IMR-90 (cell line): ENCODE data around the gene ANKRD55. TPM values are rescaled to one million over a fixed set of nuclear protein-coding genes. Genes with fewer than 3 reads are reported as not detected.
A peak's percentile ranks its signal among the peaks of the same experiment; 100 is the strongest.

Experiments
- ATAC-seq: fragments of 200-7000 bp; cut with Tn5 transposase; 2 replicates; pipeline ENCODE4 v1.9.1; 2020; ENCODE audit warnings: low read depth, mild to moderate bottlenecking, moderate library complexity
- BruUV-seq: library from RNA; stranded (reverse); fragments of 400-500 nt; replicated peaks from 2 replicates; lab custom pipeline; 2021; lab: Mats Ljungman, UMichigan
- CTCF ChIA-PET: fragments of 300-600 bp; formaldehyde crosslinking; extraction: SDS; loops from one replicate; lab custom pipeline; 2021; ENCODE audit warnings: antibody characterized with exemption; lab: Yijun Ruan, JAX
- POLR2A ChIA-PET: fragments of 300-600 bp; sonication (Branson Sonifier 250); formaldehyde crosslinking; loops from one replicate; lab custom pipeline; 2022; ENCODE audit warnings: antibody characterized with exemption; ENCODE audit not compliant: unreplicated experiment; lab: Charles Lee
- DNase-seq: peaks from one replicate; pipeline ENCODE4 v3.0.0; 2013
- H2AFZ ChIP-seq: replicated peaks from 2 replicates; pipeline ENCODE3; 2013; ENCODE audit warnings: low read length, mild to moderate bottlenecking; ENCODE audit not compliant: poor library complexity
- H2AK5ac ChIP-seq: 2 replicates; pipeline ENCODE4 v1.6.1; 2013; ENCODE audit warnings: low read depth, low read length, inconsistent platforms
- H2AK9ac ChIP-seq: replicated peaks from 2 replicates; pipeline ENCODE3; 2013; ENCODE audit warnings: mild to moderate bottlenecking, low read depth, low read length, moderate library complexity; ENCODE audit not compliant: poor library complexity
- H2BK120ac ChIP-seq: 2 replicates; pipeline ENCODE4 v1.6.1; 2013; ENCODE audit warnings: low read depth, low read length, inconsistent platforms
- H2BK15ac ChIP-seq: 3 replicates; pipeline ENCODE4 v1.6.1; 2013; ENCODE audit warnings: low read depth, low read length, inconsistent platforms
- H2BK20ac ChIP-seq: 2 replicates; pipeline ENCODE4 v1.6.1; 2013; ENCODE audit warnings: low read depth, mild to moderate bottlenecking, inconsistent platforms, low read length, moderate library complexity
- H2BK5ac ChIP-seq: 2 replicates; pipeline ENCODE4 v1.6.1; 2013; ENCODE audit warnings: mild to moderate bottlenecking, low read depth, low read length, inconsistent platforms; ENCODE audit not compliant: poor library complexity, severe bottlenecking
- H3K14ac ChIP-seq: replicated peaks from 2 replicates; pipeline ENCODE4 v1.6.1; 2013; ENCODE audit warnings: low read depth, low read length, inconsistent platforms
- H3K18ac ChIP-seq: 2 replicates; pipeline ENCODE4 v1.6.1; 2013; ENCODE audit warnings: low read depth, low read length, control low read depth
- H3K23ac ChIP-seq: 2 replicates; pipeline ENCODE4 v1.6.1; 2013; ENCODE audit warnings: low read depth, low read length, inconsistent platforms
- H3K27ac ChIP-seq: 2 replicates; pipeline ENCODE4 v1.5.1; 2013; ENCODE audit warnings: mild to moderate bottlenecking, control low read depth, low read length; ENCODE audit not compliant: insufficient read depth
- H3K27me3 ChIP-seq: 2 replicates; pipeline ENCODE4 v1.6.1; 2013; ENCODE audit warnings: low read length; ENCODE audit not compliant: control insufficient read depth, insufficient read depth
- H3K36me3 ChIP-seq: 2 replicates; pipeline ENCODE4 v1.6.1; 2013; ENCODE audit warnings: low read length, mixed read lengths; ENCODE audit not compliant: control insufficient read depth, insufficient read depth
- H3K4ac ChIP-seq: 2 replicates; pipeline ENCODE4 v1.6.1; 2013; ENCODE audit warnings: low read depth, low read length, inconsistent platforms
- H3K4me1 ChIP-seq: 2 replicates; pipeline ENCODE4 v1.6.1; 2013; ENCODE audit warnings: low read length, mixed read lengths; ENCODE audit not compliant: control insufficient read depth, insufficient read depth
- H3K4me2 ChIP-seq: 2 replicates; pipeline ENCODE4 v1.6.1; 2013; ENCODE audit warnings: low read depth, mild to moderate bottlenecking, control low read depth, low read length, moderate library complexity
- H3K4me3 ChIP-seq: 2 replicates; pipeline ENCODE4 v1.5.1; 2013; ENCODE audit warnings: low read depth, mild to moderate bottlenecking, control low read depth, low read length, moderate library complexity; ENCODE audit not compliant: insufficient read depth
- H3K56ac ChIP-seq: 2 replicates; pipeline ENCODE4 v1.6.1; 2013; ENCODE audit warnings: low read length, inconsistent platforms; ENCODE audit not compliant: insufficient read depth; ENCODE audit errors: extremely low read depth
- H3K79me1 ChIP-seq, 2 experiments: 2 replicates each; pipeline ENCODE4 v1.6.1; 2013; ENCODE audit warnings: low read length in 2 of 2, inconsistent platforms in 1 of 2, low read depth in 1 of 2
- H3K9ac ChIP-seq: 2 replicates; pipeline ENCODE4 v1.6.1; 2013; ENCODE audit warnings: low read depth, low read length, control low read depth
- H3K9me1 ChIP-seq: 2 replicates; pipeline ENCODE4 v1.6.1; 2013; ENCODE audit warnings: low read length, inconsistent platforms; ENCODE audit not compliant: insufficient read depth
- H3K9me3 ChIP-seq: 2 replicates; pipeline ENCODE4 v1.6.1; 2013; ENCODE audit warnings: low read length; ENCODE audit not compliant: control insufficient read depth, insufficient read depth
- H4K20me1 ChIP-seq: 2 replicates; pipeline ENCODE4 v1.6.1; 2013; ENCODE audit warnings: low read length, inconsistent platforms; ENCODE audit not compliant: insufficient read depth
- H4K5ac ChIP-seq: 2 replicates; pipeline ENCODE4 v1.6.1; 2013; ENCODE audit warnings: mild to moderate bottlenecking, low read depth, low read length, control low read depth
- H4K8ac ChIP-seq, 2 experiments: 2 replicates each; pipeline ENCODE4 v1.6.1; 2013; ENCODE audit warnings: low read depth in 2 of 2, low read length in 2 of 2, control low read depth in 1 of 2, inconsistent platforms in 1 of 2
- H4K91ac ChIP-seq: 2 replicates; pipeline ENCODE4 v1.6.1; 2013; ENCODE audit warnings: low read depth, low read length, inconsistent platforms; ENCODE audit not compliant: insufficient read depth
- BHLHE40 ChIP-seq: fragments of 150-350 bp; IDR thresholded peaks from 2 replicates; pipeline ENCODE4 v1.6.1; 2016; ENCODE audit warnings: mild to moderate bottlenecking, low read depth, low read length
- CEBPB ChIP-seq: IDR thresholded peaks from 2 replicates; pipeline ENCODE4 v1.6.1; 2012; ENCODE audit warnings: low read depth, low read length, improper control_type of control experiment
- CHD1 ChIP-seq: IDR thresholded peaks from 2 replicates; pipeline ENCODE4 v1.6.1; 2012; ENCODE audit warnings: low read depth, low read length, improper control_type of control experiment
- FOS ChIP-seq: fragments of 150-350 bp; IDR thresholded peaks from 2 replicates; pipeline ENCODE4 v1.6.1; 2016; ENCODE audit warnings: low read depth, low read length
- MAFK ChIP-seq: IDR thresholded peaks from 2 replicates; pipeline ENCODE4 v1.6.1; 2012; ENCODE audit warnings: low read depth, low read length, improper control_type of control experiment
- MAZ ChIP-seq: IDR thresholded peaks from 2 replicates; pipeline ENCODE4 v1.6.1; 2012; ENCODE audit warnings: low read depth, mild to moderate bottlenecking, low read length, improper control_type of control experiment, moderate library complexity, borderline replicate concordance
- MXI1 ChIP-seq: IDR thresholded peaks from 2 replicates; pipeline ENCODE4 v1.6.1; 2012; ENCODE audit warnings: low read depth, mild to moderate bottlenecking, low read length, moderate library complexity, borderline replicate concordance
- POLR2A ChIP-seq: IDR thresholded peaks from 2 replicates; pipeline ENCODE4 v1.6.1; 2012; ENCODE audit warnings: mild to moderate bottlenecking, low read depth, low read length
- RCOR1 ChIP-seq: IDR thresholded peaks from 2 replicates; pipeline ENCODE4 v1.6.1; 2012; ENCODE audit warnings: mild to moderate bottlenecking, low read length, improper control_type of control experiment; ENCODE audit not compliant: insufficient replicate concordance
- RFX5 ChIP-seq: IDR thresholded peaks from 2 replicates; pipeline ENCODE4 v1.8.0; 2012; ENCODE audit warnings: low read depth, mild to moderate bottlenecking, low read length, moderate library complexity
- SMC3 ChIP-seq: fragments of 150-350 bp; IDR thresholded peaks from 2 replicates; pipeline ENCODE4 v1.6.1; 2016; ENCODE audit warnings: low read depth, mild to moderate bottlenecking, antibody characterized with exemption, low read length, moderate library complexity
- WGBS, 2 experiments: methylation state at CpG; one replicate each; pipeline versions ENCODE4 v1.1.5 to v1.1.7; 2013; ENCODE audit warnings: missing lambda C conversion rate in 2 of 2; ENCODE audit not compliant: insufficient read length in 1 of 2; ENCODE audit errors: extremely low coverage in 2 of 2; 5-methylcytosine and 5-hydroxymethylcytosine counted together
- dilution Hi-C: fragments of 300-500 bp; cut with HindIII; formaldehyde crosslinking; loops from one replicate; pipeline ENCODE4 v1.14.3; 2018; ENCODE audit warnings: low sequenced_read_pairs; ENCODE audit not compliant: unreplicated experiment
- in situ Hi-C: fragments of 300-500 bp; cut with MboI; formaldehyde crosslinking; loops from 3 replicates; pipeline ENCODE4 v1.14.3; 2019; ENCODE audit warnings: low sequenced_read_pairs, inconsistent platforms, mixed read lengths
- intact Hi-C: fragments of 100-400 bp; cut with micrococcal nuclease; formaldehyde crosslinking; loops from 2 replicates; pipeline ENCODE4 v1.10.0; 2022
- polyA plus RNA-seq, 3 experiments: library from polyadenylated mRNA; depleted of rRNA; stranded (reverse); fragments of >200 nt; gene quantifications; 2 replicates each; pipeline ENCODE4 v1.2.3, GENCODE V29; 2012; ENCODE audit warnings: low replicate concordance in 1 of 3
- total RNA-seq: library from RNA; depleted of rRNA; stranded (reverse); fragments of >200 nt; gene quantifications from 2 replicates; pipeline ENCODE4 v1.2.3, GENCODE V29; 2012
- TF ChIP-seq, protein P1 (sequence below): fragments of 150-350 bp; IDR thresholded peaks from 2 replicates; pipeline ENCODE4 v1.6.1; 2016; ENCODE audit warnings: low read depth, mild to moderate bottlenecking, low read length, moderate library complexity, borderline replicate concordance

ANKRD55 gene
- total and polyA plus RNA-seq, 2 of the 4 experiments (the other 2 are of a cell fraction), result not detected

DNA sequence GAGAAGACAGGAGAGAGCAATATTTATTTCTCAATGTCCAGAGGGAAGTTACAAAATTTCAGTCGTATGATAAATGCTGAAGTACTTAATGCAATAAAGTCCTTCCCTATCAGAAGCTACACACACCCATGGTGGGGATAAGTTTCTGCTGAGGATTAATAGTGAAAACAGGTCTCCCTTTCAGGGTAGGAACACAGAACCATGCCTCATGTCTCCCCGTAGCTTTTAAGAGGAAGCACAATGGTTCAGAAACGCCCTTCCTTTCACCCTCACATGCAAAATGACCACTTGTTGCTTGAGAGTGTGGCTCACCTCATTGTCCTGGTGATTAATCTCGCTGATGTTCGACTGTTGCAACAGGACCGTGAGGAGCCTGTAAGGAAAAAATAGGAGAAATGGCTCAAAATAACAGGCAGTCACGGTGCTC, 73.6 kb downstream of the ANKRD55 start:
- no peak for TF ChIP-seq MAFK
- no peak for TF ChIP-seq CEBPB
- TF ChIP-seq RFX5, result no peak
- TF ChIP-seq, protein P1, sequence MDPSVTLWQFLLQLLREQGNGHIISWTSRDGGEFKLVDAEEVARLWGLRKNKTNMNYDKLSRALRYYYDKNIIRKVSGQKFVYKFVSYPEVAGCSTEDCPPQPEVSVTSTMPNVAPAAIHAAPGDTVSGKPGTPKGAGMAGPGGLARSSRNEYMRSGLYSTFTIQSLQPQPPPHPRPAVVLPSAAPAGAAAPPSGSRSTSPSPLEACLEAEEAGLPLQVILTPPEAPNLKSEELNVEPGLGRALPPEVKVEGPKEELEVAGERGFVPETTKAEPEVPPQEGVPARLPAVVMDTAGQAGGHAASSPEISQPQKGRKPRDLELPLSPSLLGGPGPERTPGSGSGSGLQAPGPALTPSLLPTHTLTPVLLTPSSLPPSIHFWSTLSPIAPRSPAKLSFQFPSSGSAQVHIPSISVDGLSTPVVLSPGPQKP, result no peak
- TF ChIP-seq FOS, result no peak
- no peak for TF ChIP-seq MAZ
- no peak for TF ChIP-seq SMC3
- TF ChIP-seq CHD1, result no peak
- TF ChIP-seq MXI1, result no peak
- TF ChIP-seq RCOR1, result no peak
- TF ChIP-seq POLR2A, result no peak
- no peak for TF ChIP-seq BHLHE40
- DNase-seq (no peak), ATAC-seq (no peak)
- H2BK5ac ChIP-seq, result no peak overlapping the region
- H3K4me3 ChIP-seq, result no peak overlapping the region
- H3K4ac ChIP-seq, result no peak overlapping the region
- H3K4me1 ChIP-seq, result peaks cover 24% of the 10 kb centered on the region
- ChIA-PET POLR2A (no interaction called here), CTCF (interaction anchor here (1.2 kb wide), 1 partner anchor 11 kb away, joined by 3 read pairs; no protein-coding TSS in a partner anchor)
- no peak overlapping the region for H2BK20ac ChIP-seq
- H3K56ac ChIP-seq, result no peak overlapping the region
- no peak overlapping the region for H3K4me2 ChIP-seq
- H2AFZ ChIP-seq, result no peak overlapping the region
- no peak overlapping the region for H3K27ac ChIP-seq
- H3K23ac ChIP-seq, result no peak overlapping the region
- intact Hi-C loops (no loop called here), dilution Hi-C loops (no loop called here), in situ Hi-C loops (no loop called here)
- H4K20me1 ChIP-seq, result no peaks in the 10 kb centered on the region
- H2AK5ac ChIP-seq, result peak overlapping the region; percentile 7; the same call in 1 of the 2 replicates
- 0 out of 4 replicates have a peak overlapping the region, but pooled peaks of 1 of the 2 experiments have one; percentile 35 for H4K8ac ChIP-seq
- H4K91ac ChIP-seq, result 0 out of 2 replicates have a peak overlapping the region, but pooled peaks have one; percentile 37
- H2AK9ac ChIP-seq, result no peak overlapping the region
- H2BK120ac ChIP-seq, result peak overlapping the region; percentile 30; the same call in 1 of the 2 replicates
- no peak overlapping the region for H2BK15ac ChIP-seq
- no peaks in the 10 kb centered on the region for H3K27me3 ChIP-seq
- peaks cover 8% of the 10 kb centered on the region for H3K9me1 ChIP-seq
- no peaks in the 10 kb centered on the region for H3K79me1 ChIP-seq
- H4K5ac ChIP-seq, result no peak overlapping the region; the same call in 1 of the 2 replicates
- no peak overlapping the region for H3K9ac ChIP-seq
- peak overlapping the region; percentile 54 for H3K18ac ChIP-seq
- no TSS peak for BruUV-seq
- H3K14ac ChIP-seq, result no peak overlapping the region; the same call in 1 of the 2 replicates
- no peaks in the 10 kb centered on the region for H3K9me3 ChIP-seq
- WGBS, 2 experiments, result 83% methylated on average over 1 of the region's 7 CpGs; no CpG with 5 or more reads in 1 of the 2 experiments
- H3K36me3 ChIP-seq, result no peaks in the 10 kb centered on the region
